NCI-H748 (cell line): ENCODE measurements around the gene NMNAT2.

Source experiments
- DNase-seq: peaks from one replicate; lab custom pipeline; 2025; ENCODE audit not compliant: unreplicated experiment; lab: John Stamatoyannopoulos, UW

The NMNAT2 gene

GRCh38 chr1:183270541-183271141 lies 147.5 kb downstream of the NMNAT2 start:
- no peak for DNase-seq

- no peak for DNase-seq
Measured at GRCh38 chr1:183267646-183268431, 150.3 kb downstream of the NMNAT2 start.

- no peak for DNase-seq
Measured at GRCh38 chr1:183263886-183264602, 154.1 kb downstream of the NMNAT2 start.

- DNase-seq = no peak
Measured at GRCh38 chr1:183262628-183263200, 155.5 kb downstream of the NMNAT2 start.

- DNase-seq = no peak
Measured at GRCh38 chr1:183259924-183260323, 158.3 kb downstream of the NMNAT2 start.

GRCh38 chr1:183255073-183255472 lies 163.1 kb downstream of the NMNAT2 start:
- no peak for DNase-seq

GRCh38 chr1:183251959-183252450 lies 166.2 kb downstream of the NMNAT2 start:
- no peak for DNase-seq

- no peak for DNase-seq
Measured at GRCh38 chr1:183251101-183251958, 166.8 kb downstream of the NMNAT2 start.

- DNase-seq = no peak
Measured at GRCh38 chr1:183249941-183250452, 168.2 kb downstream of the NMNAT2 start.

- DNase-seq = no peak
Measured at GRCh38 chr1:183248989-183249691, 169.0 kb downstream of the NMNAT2 start.

GRCh38 chr1:183247931-183248330 lies 170.2 kb downstream of the NMNAT2 start:
- no peak for DNase-seq

GRCh38 chr1:183247484-183247883 lies 170.7 kb downstream of the NMNAT2 start:
- DNase-seq = no peak

GRCh38 chr1:183247066-183247465 lies 171.1 kb downstream of the NMNAT2 start:
- DNase-seq = no peak

GRCh38 chr1:183246436-183246835 lies 171.7 kb downstream of the NMNAT2 start:
- no peak for DNase-seq

- no peak for DNase-seq
Measured at GRCh38 chr1:183245357-183245756, 172.8 kb downstream of the NMNAT2 start.

- no peak for DNase-seq
Measured at GRCh38 chr1:183244466-183244865, 173.7 kb downstream of the NMNAT2 start.

- DNase-seq = no peak
Measured at GRCh38 chr1:183243161-183244050, 174.8 kb downstream of the NMNAT2 start.

GRCh38 chr1:183242556-183242955 lies 175.6 kb downstream of the NMNAT2 start:
- DNase-seq = no peak

- DNase-seq = no peak
Measured at GRCh38 chr1:183241471-183241870, 176.7 kb downstream of the NMNAT2 start.
